T-cell (primary cell): ENCODE data around the gene HSPA8. TPM values are rescaled to one million over a fixed set of nuclear protein-coding genes. Genes with fewer than 3 reads are reported as not detected.

Experiments
- ATAC-seq, 4 experiments: fragments of 200-7000 bp in 3 of 4; fragments of 150-1000 bp in 1 of 4; cut with Tn5 transposase; replicated peaks in 1 of 4; 1 replicate in 3 of 4; 2 replicates in 1 of 4; pipeline ENCODE4 v1.10.0; 2021; ENCODE audit warnings: moderate library complexity in 3 of 4, mild to moderate bottlenecking in 2 of 4, moderate number of reproducible peaks in 1 of 4
- CTCF ChIA-PET, 2 donors: fragments of 300-600 bp; sonication (Branson Sonifier 250); formaldehyde crosslinking; loops; one replicate each; lab custom pipeline; 2022; ENCODE audit warnings: antibody characterized with exemption in 2 of 2; lab: Charles Lee
- POLR2A ChIA-PET, 2 donors: fragments of 300-600 bp; sonication (Branson Sonifier 250); formaldehyde crosslinking; loops; one replicate each; lab custom pipeline; 2022; ENCODE audit warnings: antibody characterized with exemption in 2 of 2; lab: Charles Lee
- DNase-seq, 35 experiments: peaks; one replicate each; pipeline versions ENCODE4 v3.0.0 to v3.0.0-alpha.2; 2013 to 2023
- H3K27ac ChIP-seq: one replicate; pipeline ENCODE4 v1.5.1; 2013; ENCODE audit warnings: low read length
- H3K27me3 ChIP-seq, 2 experiments: replicated peaks in 1 of 2; 1 replicate in 1 of 2; 2 replicates in 1 of 2; pipeline versions ENCODE4 v1.6.1 to v1.7.0; 2013; ENCODE audit warnings: low read length in 1 of 2, mixed read lengths in 1 of 2; ENCODE audit not compliant: control insufficient read depth in 2 of 2, insufficient read depth in 2 of 2; ENCODE audit errors: extremely low read depth in 1 of 2
- H3K36me3 ChIP-seq, 2 donors: 1 replicate in 1 of 2; 2 replicates in 1 of 2; pipeline versions ENCODE4 v1.6.1 to v1.7.0; 2013; ENCODE audit warnings: low read length in 1 of 2; ENCODE audit not compliant: control insufficient read depth in 2 of 2, insufficient read depth in 1 of 2; ENCODE audit errors: extremely low read depth in 1 of 2
- H3K4me1 ChIP-seq, 2 experiments: 1 replicate in 1 of 2; 2 replicates in 1 of 2; pipeline versions ENCODE4 v1.6.1 to v1.7.0; 2013; ENCODE audit warnings: low read length in 2 of 2, mixed read lengths in 1 of 2; ENCODE audit not compliant: insufficient read depth in 2 of 2, control insufficient read depth in 1 of 2; ENCODE audit errors: extremely low read depth in 1 of 2
- H3K4me3 ChIP-seq, 2 donors: 1 replicate in 1 of 2; 2 replicates in 1 of 2; pipeline versions ENCODE4 v1.5.1 to v1.7.0; 2013; ENCODE audit warnings: mild to moderate bottlenecking in 2 of 2, low read length in 1 of 2, moderate library complexity in 1 of 2; ENCODE audit not compliant: control insufficient read depth in 1 of 2; ENCODE audit errors: extremely low read depth in 1 of 2
- H3K9me3 ChIP-seq: 2 replicates; pipeline ENCODE4 v1.7.0; 2013
- H3K27ac Mint-ChIP-seq, 2 donors: one replicate each; pipeline ENCODE4 v1.8.0; 2020 to 2021; ENCODE audit warnings: mild to moderate bottlenecking in 2 of 2, mixed read lengths in 2 of 2
- H3K27me3 Mint-ChIP-seq, 2 donors: one replicate each; pipeline ENCODE4 v1.8.0; 2021 to 2022; ENCODE audit warnings: mixed read lengths in 2 of 2
- H3K36me3 Mint-ChIP-seq: one replicate; pipeline ENCODE4 v1.8.0; 2021; ENCODE audit warnings: mixed read lengths
- H3K4me1 Mint-ChIP-seq, 3 donors: one replicate each; pipeline ENCODE4 v1.8.0; 2020 to 2022; ENCODE audit warnings: mixed read lengths in 3 of 3, mild to moderate bottlenecking in 1 of 3
- H3K4me3 Mint-ChIP-seq, 3 donors: one replicate each; pipeline ENCODE4 v1.8.0; 2020 to 2022; ENCODE audit warnings: mild to moderate bottlenecking in 3 of 3, mixed read lengths in 3 of 3, moderate library complexity in 3 of 3
- H3K9me3 Mint-ChIP-seq, 3 donors: one replicate each; pipeline ENCODE4 v1.8.0; 2020 to 2022; ENCODE audit warnings: mixed read lengths in 3 of 3
- WGBS: methylation state at CpG from one replicate; pipeline ENCODE4 v1.1.5; 2013; ENCODE audit warnings: missing lambda C conversion rate; ENCODE audit not compliant: insufficient coverage; 5-methylcytosine and 5-hydroxymethylcytosine counted together
- total RNA-seq, 35 experiments: library from RNA in 6 of 35; stranded (reverse) in 6 of 35; fragments of 120-200 nt in 1 of 35; gene quantifications; one replicate each; pipeline versions ENCODE4 v1.2.1 to v1.2.4 and lab custom pipeline; 2013 to 2026

Gene HSPA8
- total RNA-seq, 5 donors from 2014 or later (not counting 1 experiment from before 2014, with no cell fraction given), result 791 to 1,086 (median 843) TPM

- H3K27ac Mint-ChIP-seq, result peak overlapping the region; percentile 81 to 84
- H3K36me3 ChIP-seq, result no peaks in the 10 kb centered on the region
- H3K4me1 ChIP-seq, result peaks cover 14 to 48% of the 10 kb centered on the region in 2 experiments
- peak; percentile 12 to 80 (median 50) for DNase-seq
- H3K4me1 Mint-ChIP-seq, result peaks cover 60 to 65% (median 62%) of the 10 kb centered on the region in 3 donors
- peak; percentile 38 to 57 (median 50) for ATAC-seq
- peak overlapping the region in 1 of 2 donors; percentile 26 for H3K4me3 ChIP-seq
- H3K9me3 ChIP-seq, result no peaks in the 10 kb centered on the region
- no peaks in the 10 kb centered on the region for H3K36me3 Mint-ChIP-seq
- peak overlapping the region; percentile 80 for H3K27ac ChIP-seq
- H3K4me3 Mint-ChIP-seq, result peak overlapping the region; percentile 62 to 63 (median 63)
- WGBS, result 58% methylated on average over 3 of the region's 4 CpGs
- no peaks in the 10 kb centered on the region for H3K27me3 Mint-ChIP-seq
- H3K27me3 ChIP-seq, result no peaks in the 10 kb centered on the region
- no peaks in the 10 kb centered on the region for H3K9me3 Mint-ChIP-seq
- ChIA-PET POLR2A (interaction anchor here in 1 of 2 donors (0.5 to 2.4 kb wide), 5 partner anchors 13 to 1677 kb away, joined by 4 to 11 read pairs (median 8); partner anchors contain the start of gene HSPA8), CTCF (interaction anchor here (0.8 to 1.4 kb wide), 5 partner anchors 13 to 29 kb away, joined by 3 to 5 read pairs (median 3); no protein-coding TSS in a partner anchor)
Observed at GRCh38 chr11:123083623-123084029, 21.7 kb upstream of the HSPA8 start.

- Histone ChIP-seq H3K27ac (peak overlapping the region; percentile 80), H3K36me3 (no peaks in the 10 kb centered on the region), H3K4me3 (no peak overlapping the region), H3K9me3 (no peaks in the 10 kb centered on the region), H3K4me1 (peaks cover 14 to 42% of the 10 kb centered on the region in 2 experiments), H3K27me3 (no peaks in the 10 kb centered on the region)
- DNase-seq (no peak), ATAC-seq (peak in 1 of 4 experiments; percentile 34)
- Mint-ChIP-seq H3K27ac (peak overlapping the region; percentile 78 to 84), H3K4me1 (peaks cover 55 to 60% (median 58%) of the 10 kb centered on the region in 3 donors), H3K4me3 (peak overlapping the region; percentile 54 to 63 (median 59)), H3K36me3 (no peaks in the 10 kb centered on the region), H3K27me3 (no peaks in the 10 kb centered on the region), H3K9me3 (no peaks in the 10 kb centered on the region)
- ChIA-PET POLR2A (interaction anchor here in 1 of 2 donors (0.5 to 2.4 kb wide), 5 partner anchors 13 to 1677 kb away, joined by 4 to 11 read pairs (median 8); partner anchors contain the start of gene HSPA8), CTCF (interaction anchor here (0.8 to 1.4 kb wide), 5 partner anchors 12 to 29 kb away, joined by 3 to 5 read pairs (median 3); no protein-coding TSS in a partner anchor)
- 100% methylated on average over 1 of the region's 4 CpGs for WGBS
Observed at GRCh38 chr11:123082977-123083376, 21.0 kb upstream of the HSPA8 start.

- ATAC-seq (peak; percentile 60 to 82 (median 74)), DNase-seq (peak in 1 of 35 experiments; percentile 17)
- Histone ChIP-seq H3K27ac (no peak overlapping the region), H3K4me3 (no peak overlapping the region), H3K4me1 (peaks cover 2 to 18% of the 10 kb centered on the region in 2 experiments), H3K27me3 (no peaks in the 10 kb centered on the region), H3K36me3 (no peaks in the 10 kb centered on the region), H3K9me3 (no peaks in the 10 kb centered on the region)
- Mint-ChIP-seq H3K4me3 (no peak overlapping the region), H3K36me3 (peaks cover 4% of the 10 kb centered on the region), H3K27ac (peak overlapping the region; percentile 34 to 61), H3K9me3 (no peaks in the 10 kb centered on the region), H3K4me1 (peaks cover 39 to 40% (median 39%) of the 10 kb centered on the region in 3 donors), H3K27me3 (no peaks in the 10 kb centered on the region)
- POLR2A ChIA-PET, result interaction anchor here in 1 of 2 donors (0.6 kb wide), 1 partner anchor 26 kb away, joined by 4 read pairs; no protein-coding TSS in a partner anchor
- CTCF ChIA-PET, result interaction anchor here (0.7 to 2.3 kb wide), 4 partner anchors 10 to 26 kb away, joined by 3 to 9 read pairs (median 4); no protein-coding TSS in a partner anchor
- no CpG with 5 or more reads among the region's 1 CpG for WGBS
Observed at GRCh38 chr11:123080015-123080414, 18.1 kb upstream of the HSPA8 start.

DNA sequence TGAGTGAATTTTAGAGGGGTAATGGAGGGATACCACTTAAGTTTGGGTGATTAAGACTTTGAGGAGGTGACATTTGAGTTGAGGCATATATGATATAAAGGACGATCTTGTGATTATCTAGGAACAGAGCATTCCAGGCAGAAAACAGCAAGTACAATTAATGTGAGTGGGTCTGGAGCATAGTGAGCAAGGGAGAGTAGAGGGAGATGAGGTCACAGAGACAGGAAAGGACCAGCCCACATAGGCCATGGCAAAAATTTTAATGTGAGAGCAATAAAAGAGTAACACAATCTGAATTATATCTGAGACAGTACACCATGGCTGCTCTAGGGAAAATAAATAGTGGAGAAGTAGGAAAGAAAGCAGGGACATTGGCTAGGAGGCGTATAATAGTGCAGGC, 14.5 kb upstream of the HSPA8 start:
- H3K36me3 Mint-ChIP-seq, result peaks cover 4% of the 10 kb centered on the region
- Histone ChIP-seq H3K4me3 (no peak overlapping the region), H3K27me3 (no peaks in the 10 kb centered on the region), H3K27ac (no peak overlapping the region), H3K9me3 (no peaks in the 10 kb centered on the region), H3K36me3 (no peaks in the 10 kb centered on the region), H3K4me1 (peaks cover 14 to 16% of the 10 kb centered on the region in 2 experiments)
- ChIA-PET CTCF (no interaction called here), POLR2A (no interaction called here)
- WGBS, result 100% methylated on average over 1 of the region's 2 CpGs
- H3K4me3 Mint-ChIP-seq, result no peak overlapping the region
- DNase-seq (no peak), ATAC-seq (no peak)
- H3K27me3 Mint-ChIP-seq, result no peaks in the 10 kb centered on the region
- peaks cover 36 to 38% (median 37%) of the 10 kb centered on the region in 3 donors for H3K4me1 Mint-ChIP-seq
- H3K27ac Mint-ChIP-seq, result no peak overlapping the region
- no peaks in the 10 kb centered on the region for H3K9me3 Mint-ChIP-seq

DNA sequence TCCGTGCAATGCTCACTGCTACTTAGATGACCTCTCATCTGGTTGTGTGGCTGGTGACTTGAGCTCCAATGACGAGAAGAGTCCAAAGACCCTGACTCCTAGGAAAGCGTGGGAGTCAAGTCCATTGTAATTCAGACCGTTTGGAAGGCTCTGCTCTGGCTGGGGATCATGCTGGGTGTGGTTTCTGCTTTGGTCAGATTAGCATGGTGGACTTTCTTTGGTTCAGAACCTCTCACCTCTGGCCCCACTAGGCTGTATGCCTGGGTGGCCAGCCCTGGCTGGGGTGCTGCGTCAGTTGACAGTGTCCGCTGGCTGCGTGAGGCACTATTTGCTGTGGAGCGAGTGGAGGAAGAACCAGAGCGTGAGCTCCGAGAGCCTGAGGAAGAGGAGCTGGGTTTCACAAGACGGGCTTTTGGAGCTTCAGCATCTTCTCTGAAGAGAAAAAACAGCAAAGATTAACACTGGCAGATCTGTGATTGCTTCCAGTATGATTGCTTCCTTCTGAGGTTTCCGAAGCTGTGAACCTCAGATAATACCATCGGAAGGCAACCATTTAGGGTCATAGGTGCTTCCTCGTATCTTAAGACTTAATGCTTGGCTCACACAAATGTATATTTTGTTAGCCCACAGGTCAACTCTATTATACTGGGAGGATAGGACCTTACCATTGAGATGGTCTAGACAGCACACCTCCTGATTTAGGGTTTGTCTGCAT, 11.6 kb upstream of the HSPA8 start:
- Histone ChIP-seq H3K4me3 (no peak overlapping the region), H3K4me1 (peaks cover 30 to 40% of the 10 kb centered on the region in 2 experiments), H3K27ac (peak overlapping the region; percentile 93), H3K36me3 (no peaks in the 10 kb centered on the region), H3K27me3 (no peaks in the 10 kb centered on the region), H3K9me3 (no peaks in the 10 kb centered on the region)
- Mint-ChIP-seq H3K9me3 (no peaks in the 10 kb centered on the region), H3K36me3 (peaks cover 4% of the 10 kb centered on the region), H3K27me3 (no peaks in the 10 kb centered on the region), H3K4me3 (peak overlapping the region in 2 of 3 donors; percentile 29 to 78), H3K27ac (peak overlapping the region; percentile 99 to 100), H3K4me1 (peaks cover 53 to 63% (median 56%) of the 10 kb centered on the region in 3 donors)
- DNase-seq (no peak), ATAC-seq (no peak)
- ChIA-PET POLR2A (interaction anchor here (0.5 to 2.3 kb wide), 4 partner anchors 11 to 256 kb away, joined by 3 to 10 read pairs (median 6); partner anchors contain the start of gene HSPA8 (in 1 of the 2)), CTCF (interaction anchor here in 1 of 2 donors (0.6 kb wide), 1 partner anchor 1560 kb away, joined by 3 read pairs; no protein-coding TSS in a partner anchor)
- WGBS, result 97% methylated on average over 12 of the region's 14 CpGs

GRCh38 chr11:123072762-123073161, 10.8 kb upstream of the HSPA8 start:
- Histone ChIP-seq H3K27me3 (no peaks in the 10 kb centered on the region), H3K4me3 (no peak overlapping the region), H3K4me1 (peaks cover 36 to 41% of the 10 kb centered on the region in 2 experiments), H3K36me3 (no peaks in the 10 kb centered on the region), H3K9me3 (no peaks in the 10 kb centered on the region), H3K27ac (peak overlapping the region; percentile 93)
- peak overlapping the region; percentile 99 to 100 for H3K27ac Mint-ChIP-seq
- no peak for DNase-seq
- no peaks in the 10 kb centered on the region for H3K27me3 Mint-ChIP-seq
- peak overlapping the region in 1 of 3 donors; percentile 78 for H3K4me3 Mint-ChIP-seq
- POLR2A ChIA-PET, result interaction anchor here (0.6 to 2.3 kb wide), 4 partner anchors 11 to 27 kb away, joined by 3 to 10 read pairs (median 4); partner anchors contain the start of gene HSPA8 (in 1 of the 2)
- CTCF ChIA-PET, result interaction anchor here (0.5 to 1.8 kb wide), 5 partner anchors 13 to 37 kb away, joined by 3 to 8 read pairs (median 3); no protein-coding TSS in a partner anchor
- peaks cover 4% of the 10 kb centered on the region for H3K36me3 Mint-ChIP-seq
- no peak for ATAC-seq
- no peaks in the 10 kb centered on the region for H3K9me3 Mint-ChIP-seq
- peaks cover 57 to 68% (median 59%) of the 10 kb centered on the region in 3 donors for H3K4me1 Mint-ChIP-seq
